GM21447 (cell line): ENCODE results near the gene PCMT1.
"Not testable (repeated sequence)": the region's sequence is repeated elsewhere in the genome, so short reads cannot be mapped to it uniquely, and the experiment has no call there.

Experiments
- ATAC-seq: cut with Tn5 transposase; IDR thresholded peaks from one replicate; pipeline ENCODE4 v1.9.1; 2021; ENCODE audit not compliant: unreplicated experiment

The PCMT1 gene

GRCh38 chr6:149813351-149813750 is 63.8 kb downstream of the PCMT1 start:
- ATAC-seq: no peak

DNA sequence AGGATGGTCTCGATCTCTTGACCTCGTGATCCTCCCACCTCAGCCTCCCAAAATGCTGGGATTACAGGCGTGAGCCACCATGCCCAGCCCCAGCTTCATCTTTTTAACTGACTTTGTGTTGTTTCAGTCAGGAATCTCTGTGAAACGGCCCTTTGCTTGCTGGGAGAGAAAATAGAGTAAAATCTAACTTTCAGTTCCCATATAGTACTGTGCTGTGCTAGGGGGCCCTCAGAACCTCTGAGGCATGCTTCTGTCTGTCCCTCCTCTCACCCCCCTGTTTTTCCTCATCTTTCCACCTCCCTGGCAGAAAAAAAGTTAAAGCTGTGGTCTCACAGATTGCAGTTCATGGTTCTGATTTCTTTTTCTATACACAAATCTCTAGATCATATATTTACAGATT is 66.2 kb downstream of the PCMT1 start:
- peak; percentile 63 for ATAC-seq

GRCh38 chr6:149820506-149820905 is 71.0 kb downstream of the PCMT1 start:
- ATAC-seq: no peak

DNA sequence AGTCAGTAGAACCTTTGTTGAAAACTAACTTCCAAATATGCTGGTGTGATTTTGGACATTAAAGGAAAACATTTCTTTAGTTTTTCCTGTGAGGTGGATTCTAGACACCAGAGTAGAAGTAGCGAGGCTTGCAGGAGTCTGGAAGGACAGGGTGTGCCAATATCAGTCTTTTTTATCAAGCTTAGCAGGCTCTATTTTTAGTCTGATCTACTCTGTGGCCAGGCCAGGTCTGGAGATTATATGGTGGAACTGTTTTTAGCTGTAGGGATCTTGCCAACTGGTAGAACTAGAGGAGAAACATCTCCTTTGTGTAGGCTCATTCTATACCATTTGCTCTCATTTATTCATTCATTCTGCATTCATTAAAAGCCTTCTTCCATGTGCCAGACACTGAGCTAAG is 72.0 kb downstream of the PCMT1 start:
- no peak for ATAC-seq

DNA sequence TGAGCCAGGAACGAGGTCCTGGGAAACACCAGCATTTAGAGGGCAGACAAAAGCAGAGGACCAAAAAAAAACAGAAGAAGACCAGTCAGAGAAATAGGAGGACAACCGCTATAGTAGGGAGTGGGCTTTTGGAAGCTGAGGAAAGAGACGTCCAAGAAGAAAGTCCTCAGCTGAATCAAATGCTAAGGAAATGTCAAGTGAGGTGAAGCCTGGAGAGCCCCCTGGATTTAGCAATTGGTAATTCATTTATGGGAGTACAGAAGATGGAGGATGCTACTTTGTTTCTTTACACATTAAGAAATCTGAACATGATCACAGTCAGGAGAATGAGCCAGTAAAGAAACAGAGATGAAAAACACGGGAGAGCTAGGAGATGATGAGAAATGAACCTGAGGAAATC is 73.5 kb downstream of the PCMT1 start:
- no peak for ATAC-seq

- no peak for ATAC-seq
These were observed 75.8 kb downstream of the PCMT1 start for GRCh38 chr6:149825292-149825691.

DNA sequence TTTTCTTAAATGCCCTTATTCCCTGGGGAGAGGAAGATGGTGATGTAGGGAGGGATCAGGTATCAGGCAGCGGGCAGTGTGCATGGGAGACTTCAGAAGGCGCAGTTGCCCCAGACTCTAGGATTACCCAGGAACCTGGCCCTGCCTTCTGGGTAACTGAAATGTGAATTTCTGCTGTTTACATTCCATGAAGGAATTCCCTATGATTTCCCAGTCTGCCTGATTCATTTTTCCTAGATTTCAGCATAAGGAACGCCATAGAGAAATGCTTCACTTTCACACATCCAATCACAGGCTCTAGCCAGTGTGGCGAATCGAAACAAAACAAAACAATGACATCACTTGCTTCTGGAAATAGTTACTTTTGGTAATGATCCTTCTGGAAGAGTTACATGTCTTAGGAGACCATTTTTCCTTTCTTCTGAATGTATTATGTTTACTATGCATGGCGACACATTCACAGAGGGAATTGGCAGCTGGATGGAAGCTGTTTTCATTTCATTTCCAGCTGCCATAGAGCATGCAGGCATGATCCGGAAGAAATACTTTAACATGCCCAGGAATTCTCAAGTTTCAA is 81.3 kb downstream of the PCMT1 start:
- no peak for ATAC-seq

DNA sequence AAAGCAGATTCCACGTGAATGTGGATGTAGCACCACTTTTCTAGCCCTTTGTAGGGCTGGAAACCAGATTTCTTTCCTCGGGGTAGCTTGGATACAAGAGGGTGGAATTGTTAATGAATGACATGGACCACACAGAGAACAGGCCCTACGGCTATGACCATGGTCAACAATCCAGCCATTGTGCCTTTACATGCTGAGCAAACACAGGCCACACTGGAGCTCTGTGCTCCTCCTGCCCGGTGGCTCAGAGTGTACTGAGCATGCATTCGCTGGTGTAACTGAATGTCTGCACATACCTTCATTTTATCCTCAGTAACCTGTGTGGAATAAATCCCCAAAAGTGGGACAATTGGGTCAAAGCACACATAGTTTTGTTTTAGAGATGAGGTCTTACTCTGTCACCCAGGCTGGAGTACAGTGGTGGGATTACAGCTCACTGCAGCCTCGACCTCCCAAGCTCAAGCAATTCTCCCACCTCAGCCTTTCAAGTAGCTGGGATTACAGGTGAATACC is 81.8 kb downstream of the PCMT1 start:
- no peak for ATAC-seq

- ATAC-seq: no peak
These were observed 84.1 kb downstream of the PCMT1 start for GRCh38 chr6:149833651-149834050.

GRCh38 chr6:149834513-149835481 is 85.3 kb downstream of the PCMT1 start:
- no peak for ATAC-seq

DNA sequence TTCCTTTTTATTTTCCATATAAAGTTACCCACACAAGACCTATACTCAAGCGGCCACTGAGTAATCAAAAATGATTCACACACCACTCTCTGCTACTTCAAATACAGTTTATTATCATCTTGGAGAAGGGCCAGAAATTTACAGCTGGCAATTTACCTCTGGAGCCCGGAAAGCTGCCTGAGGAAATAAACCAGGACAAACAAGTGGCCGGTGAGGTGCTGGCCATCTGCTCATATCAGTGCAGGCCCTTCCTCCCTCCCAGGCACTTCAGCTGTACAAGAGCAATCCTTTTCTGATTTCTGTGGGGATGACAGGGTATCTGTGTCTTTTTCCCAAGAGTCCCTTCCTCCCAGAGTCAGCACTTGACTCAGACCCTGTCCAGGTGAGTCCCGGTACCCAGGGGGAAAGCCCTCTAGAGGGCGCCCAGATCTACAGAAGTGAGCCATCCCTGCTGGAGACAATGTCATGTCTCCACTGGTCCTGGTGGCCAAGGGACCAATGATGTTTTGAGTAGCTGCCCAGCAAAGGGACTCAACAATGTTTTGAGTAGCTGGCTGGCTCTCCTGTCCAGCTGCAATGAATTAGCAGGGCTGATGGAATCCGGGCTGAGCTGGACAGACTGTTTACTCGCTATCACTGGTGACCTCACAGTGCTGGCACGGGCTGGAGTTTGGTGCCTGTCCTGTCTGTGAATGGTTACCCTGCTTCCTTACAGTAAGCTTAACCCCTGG is 91.0 kb downstream of the PCMT1 start:
- peak; percentile 61 for ATAC-seq

GRCh38 chr6:149842331-149842730 is 92.8 kb downstream of the PCMT1 start:
- ATAC-seq: no peak

DNA sequence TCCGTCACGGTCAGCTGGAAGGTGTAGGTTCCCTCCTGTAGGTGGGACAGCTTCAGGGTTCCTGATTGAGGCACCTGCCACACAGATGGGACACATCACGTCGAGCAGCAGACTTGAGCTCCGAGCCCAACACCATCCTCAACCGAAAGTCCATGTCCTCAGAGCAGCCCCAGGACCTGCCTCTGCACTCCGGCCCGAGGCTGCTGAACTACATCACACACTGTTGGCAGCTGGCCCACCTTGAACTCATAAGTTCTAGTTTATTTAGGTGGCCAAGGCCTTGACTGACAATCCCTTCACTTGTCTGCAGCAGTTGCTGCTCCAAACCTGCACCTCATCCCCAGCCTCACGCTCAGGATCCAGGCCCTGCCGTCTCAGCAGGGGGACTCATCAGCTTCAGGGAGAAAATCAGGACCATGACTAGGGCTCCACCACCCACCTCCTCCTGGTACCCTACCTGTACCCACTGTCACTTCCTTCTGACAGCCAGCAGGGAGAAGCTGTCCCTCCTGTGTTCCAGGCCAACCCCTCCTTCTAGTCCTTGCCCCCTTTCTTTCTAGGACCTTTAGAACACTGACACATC is 93.6 kb downstream of the PCMT1 start:
- ATAC-seq: no peak

DNA sequence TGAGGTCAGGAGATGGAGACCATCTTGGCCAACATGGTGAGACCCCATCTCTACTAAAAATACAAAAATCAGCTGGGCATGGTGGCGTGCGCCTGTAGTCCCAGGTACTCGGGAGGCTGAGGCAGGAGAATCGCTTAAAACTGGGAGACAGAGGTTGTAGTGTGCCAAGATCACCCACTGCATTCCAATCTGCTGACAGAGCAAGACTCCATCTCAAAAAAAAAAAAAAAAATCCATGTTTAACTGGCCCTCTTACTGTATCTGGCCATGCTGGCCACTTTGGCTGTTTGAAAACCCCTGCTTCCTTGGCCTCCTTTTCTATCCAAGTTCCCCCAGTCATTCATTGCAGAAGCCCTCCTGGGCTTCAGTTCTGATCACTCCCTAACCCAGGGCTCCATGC is 94.5 kb downstream of the PCMT1 start:
- not testable (repeated sequence) for ATAC-seq

DNA sequence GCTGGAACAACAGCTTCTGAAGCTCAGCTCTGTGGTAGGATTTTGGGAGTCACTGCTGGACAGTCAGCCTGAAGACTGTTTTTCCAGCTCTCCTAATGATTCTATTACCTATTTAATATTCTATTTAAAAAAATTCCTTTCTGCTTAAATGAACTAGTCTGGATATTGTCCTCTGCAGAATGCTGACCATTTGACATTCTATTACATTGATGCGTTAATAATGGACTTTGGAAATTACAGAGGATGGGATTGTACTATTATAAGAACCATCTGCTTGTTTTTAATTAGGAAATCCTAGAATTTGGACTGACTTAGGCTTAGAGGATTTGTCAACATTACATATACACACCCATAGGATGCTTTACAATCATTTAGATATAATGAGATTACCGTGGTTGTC is 94.9 kb downstream of the PCMT1 start:
- ATAC-seq: no peak

DNA sequence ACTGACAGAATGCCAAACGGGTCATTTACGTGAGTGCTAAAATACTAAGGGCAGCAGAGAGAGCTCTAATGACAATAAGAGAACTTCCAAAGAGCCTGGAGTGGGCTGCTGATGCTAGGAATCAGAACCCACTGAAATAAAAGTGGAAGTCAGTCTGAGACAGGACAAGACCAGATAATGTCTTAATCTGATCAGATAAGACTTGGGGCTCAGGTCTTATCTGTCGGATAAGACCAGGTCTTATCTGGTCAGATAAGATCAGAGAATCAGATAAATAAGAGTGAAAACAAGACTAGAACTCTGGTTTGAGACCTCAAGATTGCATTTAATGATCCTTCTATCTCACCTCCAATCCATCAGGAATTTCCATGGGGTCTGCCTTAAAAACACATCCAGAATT is 96.0 kb downstream of the PCMT1 start:
- ATAC-seq: no peak

GRCh38 chr6:149846321-149846720 is 96.8 kb downstream of the PCMT1 start:
- ATAC-seq: no peak

DNA sequence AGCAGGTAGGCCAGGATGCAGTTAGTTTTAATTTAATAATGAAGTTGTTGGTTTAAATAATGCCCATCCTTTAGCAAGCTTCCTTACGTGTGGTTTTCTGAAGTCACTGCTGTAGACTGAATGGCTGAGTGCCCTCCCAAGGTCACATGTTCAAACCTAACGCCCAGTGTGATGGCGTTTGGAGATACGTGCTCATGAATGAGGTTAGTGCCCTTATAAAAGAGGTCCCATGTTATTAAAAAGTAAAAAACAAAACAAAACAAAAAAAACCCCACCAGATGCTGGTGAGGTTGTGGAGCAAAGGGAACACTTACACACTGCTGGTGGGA is 98.4 kb downstream of the PCMT1 start:
- ATAC-seq: no peak

DNA sequence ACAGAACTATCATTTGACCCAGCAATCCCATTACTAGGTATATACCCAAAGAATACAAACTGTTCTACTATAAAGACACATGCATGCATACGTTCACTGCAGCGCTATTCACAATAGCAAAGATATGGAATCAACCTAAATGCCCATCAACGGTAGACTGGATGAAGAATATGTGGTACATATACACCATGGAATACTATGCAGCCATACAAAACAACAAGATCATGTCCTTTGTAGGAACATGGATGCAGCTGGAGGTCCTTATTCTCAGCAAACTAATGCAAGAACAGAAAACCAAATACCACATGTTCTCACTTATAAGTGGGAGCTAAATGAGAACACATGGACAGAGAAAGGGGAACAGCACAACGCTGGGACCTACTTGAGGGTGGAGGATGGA is 98.8 kb downstream of the PCMT1 start:
- not testable (repeated sequence) for ATAC-seq

DNA sequence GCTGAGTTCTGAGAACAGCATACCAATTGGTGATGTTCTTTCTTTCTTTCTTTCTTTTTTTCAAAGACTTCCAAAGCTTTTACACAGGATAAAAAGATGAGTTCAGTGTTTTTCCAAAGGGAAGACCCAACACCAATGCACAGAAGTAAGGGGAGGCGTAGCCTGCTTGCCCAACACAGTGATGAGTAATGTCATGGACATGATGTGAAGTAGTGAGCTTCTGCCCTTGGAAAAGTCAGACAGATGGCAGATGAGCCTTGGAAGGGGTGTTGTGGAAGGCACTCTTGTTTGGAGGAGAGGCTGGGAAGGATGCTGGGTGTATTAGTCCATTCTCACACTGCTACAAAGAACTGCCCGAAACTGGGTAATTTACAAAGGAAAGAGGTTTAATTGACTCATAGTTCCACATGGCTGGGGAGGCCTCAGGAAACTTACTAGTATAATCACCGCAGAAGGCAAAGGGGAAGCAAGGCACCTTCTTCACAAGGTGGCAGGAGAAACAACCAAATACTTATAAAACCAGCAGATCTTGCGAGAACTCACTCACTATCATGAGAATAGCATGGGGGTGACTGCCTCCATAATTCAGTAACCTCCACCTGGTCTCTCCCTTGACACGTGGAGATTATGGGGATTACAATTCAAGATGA is 102.0 kb downstream of the PCMT1 start:
- no peak for ATAC-seq

GRCh38 chr6:149852180-149852579 is 102.6 kb downstream of the PCMT1 start:
- no peak for ATAC-seq
